Heart right ventricle (tissue), 16 donors: ENCODE data around the gene GIPR. TPM values are rescaled to one million over a fixed set of nuclear protein-coding genes. Genes with fewer than 3 reads are reported as not detected.
A peak's percentile ranks its signal among the peaks of the same experiment; 100 is the strongest.

Experiments used
- ATAC-seq, 8 donors: fragments of 200-7000 bp; cut with Tn5 transposase; one replicate each; pipeline ENCODE4 v1.9.1; 2020; ENCODE audit warnings: mild to moderate bottlenecking in 8 of 8, moderate library complexity in 8 of 8, moderate number of reproducible peaks in 1 of 8
- DNase-seq, 2 donors: peaks; one replicate each; pipeline ENCODE4 v3.0.0-alpha.2; 2020
- H3K27ac ChIP-seq, 10 donors: fragments of 200-600 bp; sonication (generic) in 2 of 10; one replicate each; pipeline versions ENCODE4 v1.5.0 to v1.8.0; 2020 to 2022; ENCODE audit warnings: mild to moderate bottlenecking in 3 of 10
- H3K27me3 ChIP-seq, 7 donors: fragments of 200-600 bp; one replicate each; pipeline ENCODE4 v1.8.0; 2021 to 2022; ENCODE audit warnings: mild to moderate bottlenecking in 2 of 7
- H3K36me3 ChIP-seq, 9 donors: fragments of 200-600 bp; sonication (generic) in 1 of 9; one replicate each; pipeline versions ENCODE4 v1.5.0 to v1.8.0; 2020 to 2022; ENCODE audit warnings: mild to moderate bottlenecking in 2 of 9
- H3K4me1 ChIP-seq, 9 donors: fragments of 200-600 bp; sonication (generic) in 1 of 9; one replicate each; pipeline versions ENCODE4 v1.5.0 to v1.8.0; 2020 to 2022; ENCODE audit warnings: mild to moderate bottlenecking in 4 of 9
- H3K4me3 ChIP-seq, 10 donors: fragments of 200-600 bp; sonication (generic) in 2 of 10; one replicate each; pipeline versions ENCODE4 v1.5.0 to v1.8.0; 2020 to 2022; ENCODE audit warnings: mild to moderate bottlenecking in 7 of 10, moderate library complexity in 2 of 10
- H3K9me3 ChIP-seq, 11 donors: fragments of 200-600 bp in 10 of 11; sonication (generic) in 2 of 11; one replicate each; pipeline versions ENCODE4 v1.5.0 to v1.8.0; 2013 to 2022; ENCODE audit warnings: mild to moderate bottlenecking in 2 of 11, control low read depth in 1 of 11, moderate library complexity in 1 of 11
- CTCF ChIP-seq, 9 donors: fragments of 200-600 bp; sonication (generic) in 2 of 9; IDR thresholded peaks; one replicate each; pipeline versions ENCODE4 v1.5.0 to v1.8.0; 2021 to 2022; ENCODE audit warnings: antibody characterized with exemption in 9 of 9, mild to moderate bottlenecking in 5 of 9, moderate library complexity in 1 of 9
- WGBS, 2 donors: extraction: QIAGEN DNeasy Blood & Tissue Kit; methylation state at CpG; one replicate each; pipeline ENCODE4 v1.1.7; 2013; ENCODE audit warnings: inconsistent platforms in 1 of 2; 5-methylcytosine and 5-hydroxymethylcytosine counted together
- intact Hi-C, 10 donors: fragments of 100-400 bp; cut with DNase I; formaldehyde crosslinking; loops; one replicate each; pipeline versions ENCODE4 v1.11.1 to v1.14.2; 2022
- polyA plus RNA-seq, 2 donors: library from polyadenylated mRNA; stranded (reverse); fragments of 200-250 nt; gene quantifications; one replicate each; pipeline ENCODE4 v1.2.3, GENCODE V29; 2013
- total RNA-seq, 10 donors: library from RNA; stranded (reverse); fragmentation: NEBNext Ultra II Directional in 3 of 10; extraction: Animal tissue kit (Norgen Biotek cat#: 25700) in 3 of 10; gene quantifications; one replicate each; pipeline versions ENCODE4 v1.2.1 to v1.2.4, GENCODE V29; 2021 to 2023
- donor health status: Arrhythmogenic right ventricular cardiomyopathy.
- donor health status: ischemic (EF 13 %, LVEDD 7.1; RV severe dilation, severe dysfunction).
- donor health status: healthy with polysubstance abuse.
- donor health status: DM: no; HTN: yes; CAD: no.
- donor health status: DM: no; HTN: no; CAD: no.
- donor health status: ischemic (EF 25% LVEDD 6.9; RV normal size, moderate dysfunction).
- donor health status: ischemic (EF 25% LVEDD 5.7; RV mildly dilated, moderate dysfunction).
- donor health status: healthy.
- donor health status: DM: yes; HTN: yes; CAD: no.
- donor health status: Ischemic cardiomyopathy.
- donor health status: ischemic (EF 35%, LVEDD 5.7; RV mildly dilated, moderate dysfunction).
- donor health status: nonischemic (EF 11% LVEDD 7.7; RV severe dilation, severe dysfunction).
- donor health status: DM: yes; HTN: yes; CAD: no.
- donor health status: PGD.
- donor health status: ischemic (EF 29% LVEDD 5.4; RV normal size, mild dysfunction).
- donor health status: nonischemic (EF 23%, LVEDD 6.1; RV moderate dilation, normal function).

Gene GIPR
- total and polyA plus RNA-seq, 12 donors, result 2.4 to 16.6 (median 4.4) TPM

GRCh38 chr19:45691516-45692186 is 23.6 kb downstream of the GIPR start, which contains the start of gene SNRPD2:
SNRPD2 (minus strand) TSS chr19:45691953; CDS start chr19:45691888, 65 bp downstream.
- peak within 1 kb of the TSS; percentile 28 to 94 (median 87) for H3K27ac ChIP-seq
- peak; percentile 81 to 95 (median 88) for ATAC-seq
- intact Hi-C loops, result loop anchor here in 6 of 10 donors (1.0 to 5.0 kb wide), 4 partner anchors 26 to 79 kb away; partner anchors contain the start of genes SIX5 (in 2 of the 6) and FBXO46 (in 1 of the 6)
- peaks cover 2 to 18% (median 15%) of the 10 kb centered on the region in 9 donors for H3K4me1 ChIP-seq
- H3K27me3 ChIP-seq, result no peaks in the 10 kb centered on the region
- TF ChIP-seq CTCF (IDR thresholded peaks at IDR 0.05), result peak in 2 of 9 donors; percentile 14 to 26
- peak within 1 kb of the TSS; percentile 65 to 96 (median 72) for H3K4me3 ChIP-seq
- peaks cover 0 to 39% (median 18%) of the 10 kb centered on the region in 9 donors for H3K36me3 ChIP-seq
- H3K9me3 ChIP-seq, result no peaks in the 10 kb centered on the region
- DNase-seq, result peak; percentile 92 to 93
- WGBS, 2 donors, result 0% methylated on average over 35 to 36 of the region's 36 CpGs

GRCh38 chr19:45692187-45693105 is 24.4 kb downstream of the GIPR start, which contains the start of gene QPCTL:
QPCTL (plus strand) TSS chr19:45692666; CDS start chr19:45692704, 38 bp downstream.
- peak; percentile 92 to 97 (median 95) for ATAC-seq
- peak within 1 kb of the TSS; percentile 65 to 96 (median 72) for H3K4me3 ChIP-seq
- no peaks in the 10 kb centered on the region for H3K9me3 ChIP-seq
- intact Hi-C loops, result loop anchor here in 6 of 10 donors (1.0 to 5.0 kb wide), 4 partner anchors 25 to 78 kb away; partner anchors contain the start of genes SIX5 (in 2 of the 6) and FBXO46 (in 1 of the 6)
- peak; percentile 95 to 97 for DNase-seq
- peaks cover 0 to 36% (median 10%) of the 10 kb centered on the region in 9 donors for H3K36me3 ChIP-seq
- peaks cover 2 to 18% (median 15%) of the 10 kb centered on the region in 9 donors for H3K4me1 ChIP-seq
- peak within 1 kb of the TSS; percentile 28 to 94 (median 87) for H3K27ac ChIP-seq
- H3K27me3 ChIP-seq, result no peaks in the 10 kb centered on the region
- 0 to 1% methylated on average over 67 to 70 of the region's 70 CpGs for WGBS, 2 donors
- no peak for TF ChIP-seq CTCF (IDR thresholded peaks at IDR 0.05)

GRCh38 chr19:45693106-45693788 is 25.2 kb downstream of the GIPR start:
- 1% methylated on average over 22 of the region's 22 CpGs for WGBS, 2 donors
- peak; percentile 81 to 83 for DNase-seq
- Histone ChIP-seq H3K4me3 (peak overlapping the region; percentile 65 to 96 (median 72)), H3K27me3 (no peaks in the 10 kb centered on the region), H3K9me3 (no peaks in the 10 kb centered on the region), H3K36me3 (peaks cover 0 to 34% (median 2%) of the 10 kb centered on the region in 9 donors), H3K27ac (peak overlapping the region in 9 of 10 donors; percentile 74 to 94 (median 89)), H3K4me1 (peaks cover 2 to 18% (median 15%) of the 10 kb centered on the region in 9 donors)
- ATAC-seq, result peak in 4 of 8 donors; percentile 2 to 23 (median 19)
- TF ChIP-seq CTCF (IDR thresholded peaks at IDR 0.05), result peak; percentile 70 to 94 (median 89)
- intact Hi-C loops, result loop anchor here in 4 of 10 donors (2.0 to 5.0 kb wide), 3 partner anchors 38 to 78 kb away; partner anchors contain the start of genes SIX5 (in 2 of the 4) and FBXO46 (in 1 of the 4)
